ENCODE data around the gene CXCR5.

CXCR5 gene

DNA sequence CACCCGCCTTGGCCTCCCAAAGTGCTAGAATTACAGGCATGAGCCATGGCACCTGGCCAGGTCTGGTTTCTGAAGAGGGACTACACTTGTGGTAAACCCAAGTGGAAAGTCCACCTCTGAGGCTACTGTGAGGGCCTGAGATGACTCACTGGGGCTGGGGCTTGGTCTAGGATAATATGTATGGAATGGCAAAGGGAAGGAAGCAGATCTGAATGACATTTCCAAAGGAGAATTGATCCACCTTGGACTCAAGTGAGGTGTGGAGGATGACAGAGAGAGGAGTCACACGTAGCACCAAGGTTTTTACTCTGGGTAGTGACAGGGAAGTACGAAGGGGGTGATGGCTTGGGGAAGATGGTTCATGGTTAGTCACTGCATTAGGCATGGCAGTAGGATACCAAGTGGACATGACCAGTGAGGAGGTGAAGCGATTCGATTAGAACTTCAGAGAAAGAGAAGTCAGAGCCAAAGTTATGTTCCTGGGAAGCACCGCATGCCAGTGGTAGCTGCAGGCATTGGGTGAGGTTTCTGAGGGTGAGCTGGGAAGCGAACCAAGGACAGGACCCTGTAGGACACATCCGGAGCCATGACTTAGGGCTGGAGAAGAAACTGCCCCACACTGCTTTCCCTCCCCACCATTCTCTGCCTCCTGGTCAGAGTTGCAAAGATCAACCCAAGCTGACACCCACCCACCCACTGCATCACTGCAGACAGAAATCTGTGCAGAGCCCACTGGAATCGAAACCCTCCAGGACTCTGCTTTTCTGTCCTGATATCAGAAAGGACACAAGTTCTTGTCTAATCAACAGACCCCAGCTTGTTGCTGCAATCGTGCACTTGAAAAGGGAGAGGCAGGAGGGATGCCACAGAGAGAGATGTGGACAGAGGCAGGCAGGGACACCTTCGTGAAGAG, 55.1 kb downstream of the CXCR5 start:
- TF ChIP-seq LEF1 (IDR thresholded peaks at IDR 0.05; ENCODE audit: borderline replicate concordance) (no peak), CTBP1 (IDR thresholded peaks at IDR 0.05; ENCODE audit: borderline replicate concordance) (no peak), ARNT (IDR thresholded peaks at IDR 0.05) (no peak), ELF4 (IDR thresholded peaks at IDR 0.05) (no peak), FOXK2 (IDR thresholded peaks at IDR 0.05) (no peak), FOXA1 (IDR thresholded peaks at IDR 0.05) (no peak), TARDBP (IDR thresholded peaks at IDR 0.05) (no peak), ZNF384 (IDR thresholded peaks at IDR 0.05) (no peak), HDGF (IDR thresholded peaks at IDR 0.05; ENCODE audit: borderline replicate concordance) (no peak), SUZ12 (IDR thresholded peaks at IDR 0.05) (no peak), L3MBTL2 (conservative IDR thresholded peaks at IDR 0.05) (no peak), FOXM1 (IDR thresholded peaks at IDR 0.05; ENCODE audit: borderline replicate concordance) (no peak), SP1 (IDR thresholded peaks at IDR 0.05) (no peak)
- TF ChIP-seq, protein P1, sequence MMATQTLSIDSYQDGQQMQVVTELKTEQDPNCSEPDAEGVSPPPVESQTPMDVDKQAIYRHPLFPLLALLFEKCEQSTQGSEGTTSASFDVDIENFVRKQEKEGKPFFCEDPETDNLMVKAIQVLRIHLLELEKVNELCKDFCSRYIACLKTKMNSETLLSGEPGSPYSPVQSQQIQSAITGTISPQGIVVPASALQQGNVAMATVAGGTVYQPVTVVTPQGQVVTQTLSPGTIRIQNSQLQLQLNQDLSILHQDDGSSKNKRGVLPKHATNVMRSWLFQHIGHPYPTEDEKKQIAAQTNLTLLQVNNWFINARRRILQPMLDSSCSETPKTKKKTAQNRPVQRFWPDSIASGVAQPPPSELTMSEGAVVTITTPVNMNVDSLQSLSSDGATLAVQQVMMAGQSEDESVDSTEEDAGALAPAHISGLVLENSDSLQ (IDR thresholded peaks at IDR 0.05) = no peak
- no peak for DNase-seq (ENCODE audit: extremely low spot score)
- ChIA-PET CTCF (interaction anchor here (0.6 kb wide), 1 partner anchor 20 kb away, joined by 4 read pairs; no protein-coding TSS in a partner anchor), POLR2A (no interaction called here)

DNA sequence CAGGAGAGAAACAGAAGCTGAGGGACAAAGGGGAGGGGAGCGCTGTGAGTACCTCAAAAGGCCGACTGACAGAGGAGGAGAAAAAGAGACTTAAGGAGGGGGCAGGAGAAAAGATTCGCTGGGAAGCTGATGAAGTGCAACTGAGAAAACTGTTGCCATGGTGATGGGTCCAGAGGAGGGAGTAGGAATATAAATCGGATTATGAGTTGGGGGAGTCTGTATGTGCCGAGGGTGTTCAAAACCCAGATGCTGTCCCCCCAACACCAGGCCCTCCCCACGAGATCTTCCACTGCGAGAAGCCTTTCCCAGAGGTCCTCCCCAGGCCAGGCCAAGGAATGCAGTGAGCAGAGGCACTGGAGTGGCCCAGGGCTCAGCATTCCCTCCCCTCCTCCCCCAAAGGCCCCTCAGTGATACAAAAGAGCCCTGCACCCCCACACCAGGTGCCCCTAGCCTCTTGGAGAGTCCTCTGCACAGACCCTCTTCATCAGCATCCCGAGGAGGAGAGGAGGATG, 55.8 kb downstream of the CXCR5 start:
- no peak for DNase-seq (ENCODE audit: extremely low spot score)
- TF ChIP-seq SP1 (IDR thresholded peaks at IDR 0.05) (no peak), CTBP1 (IDR thresholded peaks at IDR 0.05; ENCODE audit: borderline replicate concordance) (no peak)
- ChIA-PET CTCF (interaction anchor here (0.6 kb wide), 1 partner anchor 19 kb away, joined by 4 read pairs; no protein-coding TSS in a partner anchor), POLR2A (no interaction called here)

DNA sequence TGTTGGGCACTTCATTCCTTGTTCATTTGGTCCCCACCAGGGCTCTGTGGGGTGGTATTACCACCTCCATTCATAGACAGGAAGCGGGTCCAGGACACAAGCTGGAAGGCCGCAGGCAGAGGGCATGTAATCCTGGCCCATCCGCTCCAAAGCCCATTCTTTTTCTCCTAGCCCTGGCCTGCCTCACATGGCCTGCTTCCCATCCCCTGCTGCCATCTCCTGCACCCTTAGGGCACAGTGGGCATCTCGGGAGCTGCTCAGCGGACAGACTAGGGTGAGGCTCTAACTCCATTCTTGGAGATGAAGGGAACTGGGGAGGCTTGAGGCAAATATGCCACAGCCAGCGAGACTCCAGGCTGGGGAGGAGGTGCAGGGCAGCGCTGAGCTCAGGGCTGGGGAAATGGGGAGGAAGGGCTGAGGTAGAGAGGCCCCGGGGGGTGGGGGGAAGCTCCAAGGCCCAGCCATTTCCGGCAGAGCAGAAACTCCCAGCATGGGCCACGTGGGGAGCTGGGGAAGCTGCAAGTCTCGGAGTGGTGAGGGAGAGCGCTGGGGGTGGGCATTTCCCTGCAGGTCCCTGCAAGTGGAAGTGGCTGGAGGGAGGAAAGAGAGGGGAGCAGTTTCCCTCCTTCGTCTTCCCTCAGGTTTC, 56.4 kb downstream of the CXCR5 start:
- POLR2A ChIA-PET = no interaction called here
- CTCF ChIA-PET = no interaction called here
- no peak for TF ChIP-seq LEF1 (IDR thresholded peaks at IDR 0.05; ENCODE audit: borderline replicate concordance)
- TF ChIP-seq FOXK2 (IDR thresholded peaks at IDR 0.05) = no peak
- no peak for TF ChIP-seq ARNT (IDR thresholded peaks at IDR 0.05)
- no peak for TF ChIP-seq FOXM1 (IDR thresholded peaks at IDR 0.05; ENCODE audit: borderline replicate concordance)
- TF ChIP-seq ZNF384 (IDR thresholded peaks at IDR 0.05) = no peak
- no peak for TF ChIP-seq TARDBP (IDR thresholded peaks at IDR 0.05)
- TF ChIP-seq HDGF (IDR thresholded peaks at IDR 0.05; ENCODE audit: borderline replicate concordance) = no peak
- no peak for TF ChIP-seq SP1 (IDR thresholded peaks at IDR 0.05)
- TF ChIP-seq NFRKB (IDR thresholded peaks at IDR 0.05) = no peak
- TF ChIP-seq, protein P1 (IDR thresholded peaks at IDR 0.05) = no peak
- TF ChIP-seq FOXA1 (IDR thresholded peaks at IDR 0.05) = no peak
- no peak for TF ChIP-seq L3MBTL2 (conservative IDR thresholded peaks at IDR 0.05)
- TF ChIP-seq ELF4 (IDR thresholded peaks at IDR 0.05) = no peak
- DNase-seq (ENCODE audit: extremely low spot score) = no peak

DNA sequence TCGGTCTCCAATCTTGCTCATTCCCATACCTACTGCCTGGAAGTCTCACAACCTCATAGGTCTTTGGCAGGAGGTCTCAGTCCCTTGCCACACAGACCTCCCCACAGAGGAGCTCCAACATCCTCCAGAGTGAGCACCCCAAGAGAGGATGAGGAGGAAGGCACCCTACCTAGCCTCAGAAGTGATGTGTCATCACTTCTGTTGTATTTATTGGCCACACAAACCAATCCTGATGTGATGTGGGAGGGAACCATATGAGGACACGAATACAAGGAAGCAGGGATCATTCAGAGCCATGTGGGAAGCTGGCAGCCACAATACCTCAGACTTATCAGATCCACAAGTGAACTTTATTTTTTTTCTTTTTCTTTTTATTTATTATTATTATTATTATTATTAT, 63.4 kb downstream of the CXCR5 start:
- no peak for DNase-seq (ENCODE audit: extremely low spot score)
- CTCF ChIA-PET = interaction anchor here (0.5 to 0.7 kb wide), 2 partner anchors 10 to 59 kb away, joined by 3 to 4 read pairs; no protein-coding TSS in a partner anchor
- POLR2A ChIA-PET = no interaction called here
- TF ChIP-seq, protein P1 (IDR thresholded peaks at IDR 0.05) = no peak

All from HEK293T (cell line).